ENCODE results near the gene PRKAR1B.

Gene PRKAR1B

GRCh38 chr7:721619-722248 lies 5.3 kb downstream of the PRKAR1B start:
- no peak for DNase-seq

GRCh38 chr7:716636-717035 lies 10.4 kb downstream of the PRKAR1B start:
- no peak for DNase-seq

GRCh38 chr7:716222-716621 lies 10.9 kb downstream of the PRKAR1B start:
- DNase-seq, result no peak

- DNase-seq, result no peak
Measured at GRCh38 chr7:714251-714671, 12.8 kb downstream of the PRKAR1B start.

- DNase-seq, result no peak
Measured at GRCh38 chr7:713488-714230, 13.4 kb downstream of the PRKAR1B start.

GRCh38 chr7:713139-713457 lies 14.0 kb downstream of the PRKAR1B start:
- DNase-seq, result no peak

- DNase-seq, result no peak
Measured at GRCh38 chr7:712381-713138, 14.5 kb downstream of the PRKAR1B start.

GRCh38 chr7:711922-712380 lies 15.1 kb downstream of the PRKAR1B start:
- DNase-seq, result no peak

- no peak for DNase-seq
Measured at GRCh38 chr7:711093-711921, 15.8 kb downstream of the PRKAR1B start.

GRCh38 chr7:710161-710560 lies 16.9 kb downstream of the PRKAR1B start:
- DNase-seq, result no peak

GRCh38 chr7:707296-708000 lies 19.6 kb downstream of the PRKAR1B start:
- no peak for DNase-seq

- no peak for DNase-seq
Measured at GRCh38 chr7:706721-707120, 20.4 kb downstream of the PRKAR1B start.

- DNase-seq, result no peak
Measured at GRCh38 chr7:703049-703448, 24.0 kb downstream of the PRKAR1B start.

- no peak for DNase-seq
Measured at GRCh38 chr7:701086-701671, 25.9 kb downstream of the PRKAR1B start.

- no peak for DNase-seq
Measured at GRCh38 chr7:699476-700170, 27.5 kb downstream of the PRKAR1B start.

GRCh38 chr7:698515-699475 lies 28.3 kb downstream of the PRKAR1B start:
- no peak for DNase-seq

- no peak for DNase-seq
Measured at GRCh38 chr7:696812-697551, 30.1 kb downstream of the PRKAR1B start.

- no peak for DNase-seq
Measured at GRCh38 chr7:696426-696811, 30.7 kb downstream of the PRKAR1B start.

- no peak for DNase-seq
Measured at GRCh38 chr7:693280-693679, 33.8 kb downstream of the PRKAR1B start.

All from activated CD4-positive, alpha-beta T cell treated with anti-CD3 and anti-CD28 coated beads, Interleukin-10, Interleukin-2, amounts not matched to agents 100 ng/mL and 50 ng/mL, durations not matched to agents 16 hours and 8 hours (primary cell).